Measurements from ENCODE around the gene KRTAP10-7.
"Not testable (repeated sequence)": the region's sequence is repeated elsewhere in the genome, so short reads cannot be mapped to it uniquely, and the experiment has no call there.

KRTAP10-7 gene

DNA sequence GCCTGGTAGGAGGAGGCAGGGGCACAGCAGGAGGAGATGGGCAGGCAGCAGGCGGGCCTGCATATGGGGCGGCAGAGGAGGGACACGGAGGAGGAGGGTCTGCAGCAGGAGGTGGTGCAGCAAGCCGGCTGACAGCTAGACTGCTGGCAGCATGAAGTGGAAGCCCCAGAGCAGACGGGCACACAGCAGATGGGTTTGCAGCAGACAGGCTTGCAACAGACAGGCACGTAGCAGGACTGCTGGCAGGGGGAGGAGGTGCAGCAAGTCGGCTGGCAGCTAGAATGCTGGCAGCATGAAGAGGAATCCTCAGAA lies 20.6 kb upstream of the KRTAP10-7 start:
- H3K27me3 ChIP-seq, result peaks cover 33% of the 10 kb centered on the region
- no peaks in the 10 kb centered on the region for H3K4me1 ChIP-seq (ENCODE audit: control insufficient read depth in 1 of 2, insufficient read depth in 1 of 2, low read depth in 1 of 2, low read length in 1 of 2)
- no peaks in the 10 kb centered on the region for H3K36me3 ChIP-seq
- no peaks in the 10 kb centered on the region for H3K9me3 ChIP-seq
- H3K27ac ChIP-seq, result no peak overlapping the region
- H3K4me3 ChIP-seq (ENCODE audit: low read depth in 1 of 2, low read length in 1 of 2), result no peak overlapping the region
- TF ChIP-seq, protein P1, sequence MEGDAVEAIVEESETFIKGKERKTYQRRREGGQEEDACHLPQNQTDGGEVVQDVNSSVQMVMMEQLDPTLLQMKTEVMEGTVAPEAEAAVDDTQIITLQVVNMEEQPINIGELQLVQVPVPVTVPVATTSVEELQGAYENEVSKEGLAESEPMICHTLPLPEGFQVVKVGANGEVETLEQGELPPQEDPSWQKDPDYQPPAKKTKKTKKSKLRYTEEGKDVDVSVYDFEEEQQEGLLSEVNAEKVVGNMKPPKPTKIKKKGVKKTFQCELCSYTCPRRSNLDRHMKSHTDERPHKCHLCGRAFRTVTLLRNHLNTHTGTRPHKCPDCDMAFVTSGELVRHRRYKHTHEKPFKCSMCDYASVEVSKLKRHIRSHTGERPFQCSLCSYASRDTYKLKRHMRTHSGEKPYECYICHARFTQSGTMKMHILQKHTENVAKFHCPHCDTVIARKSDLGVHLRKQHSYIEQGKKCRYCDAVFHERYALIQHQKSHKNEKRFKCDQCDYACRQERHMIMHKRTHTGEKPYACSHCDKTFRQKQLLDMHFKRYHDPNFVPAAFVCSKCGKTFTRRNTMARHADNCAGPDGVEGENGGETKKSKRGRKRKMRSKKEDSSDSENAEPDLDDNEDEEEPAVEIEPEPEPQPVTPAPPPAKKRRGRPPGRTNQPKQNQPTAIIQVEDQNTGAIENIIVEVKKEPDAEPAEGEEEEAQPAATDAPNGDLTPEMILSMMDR (IDR thresholded peaks at IDR 0.05), result no peak

DNA sequence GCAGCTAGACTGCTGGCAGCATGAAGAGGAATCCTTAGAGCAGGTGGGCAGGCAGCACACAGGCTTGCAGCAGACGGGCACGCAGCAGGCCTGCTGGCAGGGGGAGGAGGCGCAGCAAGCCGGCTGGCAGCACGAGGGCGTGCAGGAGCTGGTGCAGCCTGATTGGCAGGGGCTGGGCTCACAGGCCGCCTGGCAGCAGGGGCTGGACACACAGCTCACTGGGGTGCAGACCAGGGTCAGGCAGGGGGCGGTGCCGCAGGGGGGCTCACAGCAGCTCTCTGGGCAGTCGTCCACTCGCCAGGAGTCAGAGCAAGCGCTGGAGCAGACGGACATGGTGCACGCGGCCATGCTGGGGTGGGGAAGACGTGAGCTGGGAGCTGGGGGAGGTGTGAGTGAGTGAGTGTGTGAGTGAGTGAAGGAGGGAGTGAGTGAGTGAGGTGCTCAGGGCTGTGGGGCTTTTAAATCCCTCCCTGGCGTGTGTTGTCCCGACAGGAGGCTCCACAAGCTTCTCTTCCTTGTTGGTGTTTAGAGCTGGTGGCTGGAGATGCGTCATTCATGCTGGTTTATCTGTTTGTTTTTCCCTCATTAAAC lies 20.1 kb upstream of the KRTAP10-7 start, which contains the start of gene KRTAP10-5:
TSS of gene KRTAP10-5 (minus strand) at position 374 of the 591 bp plus-strand sequence. CDS start at position 348, 26 bp downstream.
- not testable (repeated sequence) for H3K4me3 ChIP-seq (ENCODE audit: low read depth in 1 of 2, low read length in 1 of 2); H3K27ac ChIP-seq; H3K4me1 ChIP-seq (ENCODE audit: control insufficient read depth in 1 of 2, insufficient read depth in 1 of 2, low read depth in 1 of 2, low read length in 1 of 2); H3K36me3 ChIP-seq; H3K9me3 ChIP-seq
- H3K27me3 ChIP-seq, result peaks cover 33% of the 10 kb centered on the region

DNA sequence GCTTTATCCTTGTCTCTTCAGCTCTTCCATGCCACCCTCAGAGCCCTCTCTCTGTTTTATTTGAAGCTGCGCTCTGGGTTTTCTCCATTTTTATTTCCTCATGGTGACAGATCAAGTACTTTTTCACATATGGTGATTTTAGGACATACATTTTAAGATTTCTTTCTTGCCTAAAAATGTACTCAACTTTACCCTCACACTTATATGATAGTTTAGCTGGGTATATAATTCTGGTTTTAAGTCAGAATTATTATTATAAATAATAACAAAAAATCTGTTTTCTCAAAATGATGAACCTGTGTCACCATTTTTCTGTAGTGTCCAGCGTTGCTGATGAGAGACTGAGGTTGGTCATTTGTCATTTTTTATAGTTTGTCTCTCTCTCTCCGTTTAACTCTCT lies 19.2 kb upstream of the KRTAP10-7 start:
- H3K9me3 ChIP-seq, result no peaks in the 10 kb centered on the region
- no peaks in the 10 kb centered on the region for H3K36me3 ChIP-seq
- H3K27ac ChIP-seq, result no peak overlapping the region
- H3K4me3 ChIP-seq (ENCODE audit: low read depth in 1 of 2, low read length in 1 of 2), result no peak overlapping the region
- H3K4me1 ChIP-seq (ENCODE audit: control insufficient read depth in 1 of 2, insufficient read depth in 1 of 2, low read depth in 1 of 2, low read length in 1 of 2), result no peaks in the 10 kb centered on the region
- H3K27me3 ChIP-seq, result peaks cover 37% of the 10 kb centered on the region
- TF ChIP-seq, protein P1 (IDR thresholded peaks at IDR 0.05), result no peak

DNA sequence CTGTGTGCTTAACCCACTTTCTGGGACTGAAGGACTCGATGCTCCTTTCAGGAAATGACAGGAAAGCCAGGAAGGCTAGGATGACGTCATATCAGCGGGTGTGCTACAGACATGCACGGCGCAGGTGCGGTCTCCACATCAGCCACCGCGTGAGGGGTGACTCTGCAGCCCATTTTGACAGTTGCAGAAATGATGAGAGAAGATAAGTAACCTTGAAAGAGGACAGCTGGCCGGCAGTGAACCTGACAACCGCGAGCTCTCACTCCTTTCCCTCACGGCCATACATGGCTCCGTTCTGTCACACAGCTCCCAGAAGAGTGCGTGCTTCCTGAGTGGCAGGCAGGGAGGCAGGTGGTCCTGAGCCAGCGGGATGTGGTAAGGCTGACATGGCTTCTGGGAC lies 18.3 kb upstream of the KRTAP10-7 start:
- peaks cover 37% of the 10 kb centered on the region for H3K27me3 ChIP-seq
- H3K27ac ChIP-seq, result no peak overlapping the region
- no peaks in the 10 kb centered on the region for H3K4me1 ChIP-seq (ENCODE audit: control insufficient read depth in 1 of 2, insufficient read depth in 1 of 2, low read depth in 1 of 2, low read length in 1 of 2)
- H3K9me3 ChIP-seq, result no peaks in the 10 kb centered on the region
- no peak overlapping the region for H3K4me3 ChIP-seq (ENCODE audit: low read depth in 1 of 2, low read length in 1 of 2)
- TF ChIP-seq, protein P1 (IDR thresholded peaks at IDR 0.05), result no peak
- no peaks in the 10 kb centered on the region for H3K36me3 ChIP-seq

DNA sequence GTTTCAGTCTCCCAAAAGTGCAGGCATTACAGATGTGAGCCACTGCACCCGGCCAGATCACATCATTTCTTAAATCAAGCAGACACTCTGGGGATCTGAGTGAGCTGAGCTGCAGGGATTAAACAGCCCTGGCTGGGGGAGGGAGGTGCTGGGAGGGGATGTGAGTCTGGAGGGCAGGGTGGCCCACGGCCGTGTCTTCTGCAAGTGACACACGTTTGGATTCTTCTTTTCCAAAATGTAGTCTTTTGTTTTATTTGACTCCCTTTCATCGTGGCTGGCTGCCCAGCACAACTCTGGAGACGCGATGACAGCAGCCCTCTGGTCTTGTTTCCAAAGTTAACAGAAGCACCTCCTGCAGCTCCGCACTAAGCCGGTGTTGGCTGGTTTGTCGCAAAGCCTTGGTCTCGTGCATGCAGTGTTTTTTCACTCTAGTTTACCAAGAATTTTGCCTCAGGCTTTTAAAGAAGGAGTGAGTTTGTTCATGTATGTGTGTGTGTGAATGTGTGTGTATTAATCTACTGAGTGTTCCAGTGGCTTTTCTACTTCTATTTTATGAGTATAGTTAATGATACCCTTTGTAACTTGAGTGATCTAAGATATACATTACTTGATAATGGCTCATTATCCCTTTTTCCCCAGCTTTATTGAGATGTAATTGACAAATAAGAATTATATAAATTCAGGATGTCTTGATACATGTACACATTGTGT lies 17.2 kb upstream of the KRTAP10-7 start:
- Histone ChIP-seq H3K4me3 (ENCODE audit: low read depth in 1 of 2, low read length in 1 of 2) (no peak overlapping the region), H3K4me1 (ENCODE audit: control insufficient read depth in 1 of 2, insufficient read depth in 1 of 2, low read depth in 1 of 2, low read length in 1 of 2) (no peaks in the 10 kb centered on the region), H3K9me3 (no peaks in the 10 kb centered on the region), H3K36me3 (no peaks in the 10 kb centered on the region), H3K27ac (no peak overlapping the region), H3K27me3 (peaks cover 37% of the 10 kb centered on the region)
- TF ChIP-seq, protein P1 (IDR thresholded peaks at IDR 0.05), result no peak

DNA sequence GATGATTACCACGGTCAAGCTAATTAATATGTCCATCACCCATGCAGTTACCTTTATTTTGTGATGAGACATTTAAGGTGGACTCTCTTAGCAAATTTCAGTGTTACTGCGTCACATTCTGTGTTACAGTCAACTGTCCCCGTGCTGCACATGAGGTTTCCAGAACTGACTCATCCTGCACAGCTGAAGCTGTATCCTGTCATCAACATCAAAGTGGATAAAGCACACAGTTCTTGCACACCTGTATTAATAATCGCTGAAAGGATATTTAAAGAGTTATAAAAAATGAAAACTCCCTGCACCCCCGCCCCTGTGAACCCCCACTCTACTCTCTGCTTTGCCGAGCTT lies 16.6 kb upstream of the KRTAP10-7 start:
- H3K36me3 ChIP-seq, result no peaks in the 10 kb centered on the region

More for the DNA sequence above, 16.6 kb upstream of the KRTAP10-7 start:
- no peaks in the 10 kb centered on the region for H3K9me3 ChIP-seq
- TF ChIP-seq, protein P1 (IDR thresholded peaks at IDR 0.05), result no peak
- no peak overlapping the region for H3K27ac ChIP-seq
- no peaks in the 10 kb centered on the region for H3K4me1 ChIP-seq (ENCODE audit: control insufficient read depth in 1 of 2, insufficient read depth in 1 of 2, low read depth in 1 of 2, low read length in 1 of 2)
- peaks cover 37% of the 10 kb centered on the region for H3K27me3 ChIP-seq
- no peak overlapping the region for H3K4me3 ChIP-seq (ENCODE audit: low read depth in 1 of 2, low read length in 1 of 2)

Measured in neutrophil (primary cell).